B cell (primary cell): ENCODE data around the gene FBXO24. TPM values are rescaled to one million over a fixed set of nuclear protein-coding genes. Genes with fewer than 3 reads are reported as not detected.

Experiments used
- ATAC-seq: fragments of 200-7000 bp; cut with Tn5 transposase; one replicate; pipeline ENCODE4 v1.10.0; 2021; ENCODE audit warnings: low read depth, mild to moderate bottlenecking, moderate number of reproducible peaks, moderate library complexity
- CTCF ChIA-PET: fragments of 350-600 bp; sonication (Branson Sonifier 250); formaldehyde crosslinking; loops from one replicate; lab custom pipeline; 2021; ENCODE audit warnings: antibody characterized with exemption, inconsistent platforms; lab: Charles Lee
- POLR2A ChIA-PET: fragments of 350-600 bp; sonication (Branson Sonifier 250); formaldehyde crosslinking; loops from one replicate; lab custom pipeline; 2021; ENCODE audit warnings: antibody characterized with exemption; lab: Charles Lee
- DNase-seq: peaks from one replicate; pipeline ENCODE4 v3.0.0; 2013
- H2AFZ ChIP-seq: 2 replicates; pipeline ENCODE4 v1.6.1; 2012; ENCODE audit warnings: mild to moderate bottlenecking, low read depth, low read length; ENCODE audit not compliant: insufficient read depth, poor library complexity, severe bottlenecking
- H3K27ac ChIP-seq, 2 donors: 1 replicate in 1 of 2; 2 replicates in 1 of 2; pipeline ENCODE4 v1.5.1; 2012 to 2013; ENCODE audit warnings: low read length in 2 of 2, mild to moderate bottlenecking in 2 of 2, moderate library complexity in 1 of 2
- H3K27me3 ChIP-seq, 4 experiments: fragments of 200-600 bp in 1 of 4; sonication (generic) in 1 of 4; replicated peaks in 1 of 4; 1 replicate in 2 of 4; 2 replicates in 2 of 4; pipeline versions ENCODE4 v1.6.1 to v1.7.0; 2013 to 2016; ENCODE audit warnings: low read length in 3 of 4, mild to moderate bottlenecking in 2 of 4, mixed read lengths in 1 of 4, moderate library complexity in 1 of 4; ENCODE audit not compliant: insufficient read depth in 4 of 4, control insufficient read depth in 3 of 4; ENCODE audit errors: control extremely low read depth in 1 of 4
- H3K36me3 ChIP-seq, 2 experiments: replicated peaks in 1 of 2; 1 replicate in 1 of 2; 2 replicates in 1 of 2; pipeline versions ENCODE4 v1.6.1 to v1.7.1; 2013; ENCODE audit warnings: low read length in 1 of 2; ENCODE audit not compliant: insufficient read depth in 2 of 2, control insufficient read depth in 1 of 2; ENCODE audit errors: control extremely low read depth in 1 of 2, extremely low read depth in 1 of 2
- H3K4me1 ChIP-seq, 2 donors: fragments of 200-600 bp in 1 of 2; sonication (generic) in 1 of 2; 1 replicate in 1 of 2; 2 replicates in 1 of 2; pipeline versions ENCODE4 v1.5.1 to v1.6.1; 2013 to 2017; ENCODE audit warnings: low read length in 2 of 2; ENCODE audit not compliant: control insufficient read depth in 2 of 2, insufficient read depth in 2 of 2
- H3K4me2 ChIP-seq: replicated peaks from 2 replicates; pipeline ENCODE3; 2012; ENCODE audit warnings: mild to moderate bottlenecking, low read depth, low read length; ENCODE audit not compliant: poor library complexity, severe bottlenecking
- H3K4me3 ChIP-seq, 5 experiments: fragments of 200-600 bp in 1 of 5; sonication (generic) in 1 of 5; 1 replicate in 3 of 5; 2 replicates in 2 of 5; pipeline versions ENCODE4 v1.5.1 to v1.7.0; 2011 to 2016; ENCODE audit warnings: low read length in 4 of 5, mild to moderate bottlenecking in 4 of 5, low read depth in 2 of 5, control low read depth in 1 of 5, moderate library complexity in 1 of 5; ENCODE audit not compliant: insufficient read depth in 1 of 5; ENCODE audit errors: control extremely low read depth in 1 of 5, extremely low read depth in 1 of 5
- H3K79me2 ChIP-seq: fragments of 200-600 bp; sonication (generic); one replicate; pipeline ENCODE4 v1.6.0; 2016; ENCODE audit warnings: low read length; ENCODE audit not compliant: control insufficient read depth, insufficient read depth
- H3K9ac ChIP-seq: fragments of 200-600 bp; sonication (generic); 2 replicates; pipeline ENCODE4 v1.6.1; 2017; ENCODE audit warnings: mild to moderate bottlenecking, low read length, moderate library complexity
- H3K9me3 ChIP-seq, 3 donors: one replicate each; pipeline versions ENCODE4 v1.6.1 to v1.7.1; 2013; ENCODE audit warnings: low read length in 2 of 3; ENCODE audit not compliant: control insufficient read depth in 2 of 3, insufficient read depth in 1 of 3; ENCODE audit errors: control extremely low read depth in 1 of 3
- H4K20me1 ChIP-seq: 2 replicates; pipeline ENCODE4 v1.6.0; 2012; ENCODE audit warnings: mild to moderate bottlenecking, low read length; ENCODE audit not compliant: insufficient read depth, control insufficient read depth, poor library complexity, severe bottlenecking
- H3K27ac Mint-ChIP-seq: one replicate; pipeline ENCODE4 v1.8.0; 2021; ENCODE audit warnings: mixed read lengths
- H3K27me3 Mint-ChIP-seq: one replicate; pipeline ENCODE4 v1.8.0; 2021; ENCODE audit warnings: mixed read lengths
- H3K4me1 Mint-ChIP-seq: one replicate; pipeline ENCODE4 v1.8.0; 2021; ENCODE audit warnings: mixed read lengths
- H3K4me3 Mint-ChIP-seq: one replicate; pipeline ENCODE4 v1.8.0; 2021; ENCODE audit warnings: mixed read lengths
- H3K9me3 Mint-ChIP-seq: one replicate; pipeline ENCODE4 v1.8.0; 2022; ENCODE audit warnings: mixed read lengths; ENCODE audit not compliant: insufficient read depth
- CTCF ChIP-seq: fragments of 200-600 bp; IDR thresholded peaks from one replicate; pipeline ENCODE4 v1.8.0; 2022; ENCODE audit warnings: antibody characterized with exemption, mild to moderate bottlenecking
- EZH2 ChIP-seq: IDR thresholded peaks from 2 replicates; pipeline ENCODE4 v1.6.1; 2012; ENCODE audit warnings: borderline replicate concordance, low read depth, mild to moderate bottlenecking, moderate library complexity, low read length; ENCODE audit not compliant: insufficient read depth, poor library complexity, severe bottlenecking
- WGBS: methylation state at CpG from one replicate; pipeline ENCODE4 v1.1.5; 2013; ENCODE audit warnings: missing lambda C conversion rate; ENCODE audit not compliant: insufficient coverage; 5-methylcytosine and 5-hydroxymethylcytosine counted together
- intact Hi-C: fragments of 100-400 bp; cut with micrococcal nuclease; formaldehyde crosslinking; loops from one replicate; pipeline ENCODE4 v1.10.0; 2022
- polyA plus RNA-seq: library from polyadenylated mRNA; depleted of rRNA; stranded (reverse); fragments of >200 nt; gene quantifications from 2 replicates; pipeline ENCODE4 v1.2.3, GENCODE V29; 2012
- total RNA-seq, 2 donors: library from RNA; stranded (reverse); fragments of 120-200 nt in 1 of 2; gene quantifications; 1 replicate in 1 of 2; 2 replicates in 1 of 2; pipeline versions ENCODE4 v1.2.3 to v1.2.4, GENCODE V29; 2013 to 2022

FBXO24 gene
- total and polyA plus RNA-seq, 2 donors (not counting 1 experiment from before 2014, with no cell fraction given) = 1.2 to 1.6 TPM

GRCh38 chr7:100584054-100584682 lies 2.0 kb upstream of the FBXO24 start:
- no peaks in the 10 kb centered on the region for H3K27me3 Mint-ChIP-seq
- H3K27me3 ChIP-seq = no peaks in the 10 kb centered on the region
- H3K27ac Mint-ChIP-seq = peak overlapping the region; percentile 99
- H3K9me3 Mint-ChIP-seq = no peaks in the 10 kb centered on the region
- H3K9me3 ChIP-seq = no peaks in the 10 kb centered on the region
- peak overlapping the region; percentile 94 to 97 for H3K27ac ChIP-seq
- TF ChIP-seq EZH2 (no peak), CTCF (no peak)
- peak overlapping the region; percentile 82 for H3K9ac ChIP-seq
- ATAC-seq (no peak), DNase-seq (no peak)
- ChIA-PET POLR2A (interaction anchor here (0.6 to 3.1 kb wide), 16 partner anchors 14 to 436 kb away, joined by 3 to 26 read pairs (median 4); partner anchors contain the start of genes AGFG2, LAMTOR4, MEPCE and MOSPD3), CTCF (interaction anchor here (0.7 to 11.1 kb wide), 10 partner anchors 13 to 269 kb away, joined by 3 to 226 read pairs (median 4); partner anchors contain the start of genes MOSPD3, POP7 and SLC12A9)
- peaks cover 52% of the 10 kb centered on the region for H4K20me1 ChIP-seq
- H3K4me3 ChIP-seq = peak overlapping the region; percentile 82 to 93 (median 85)
- peaks cover 0 to 38% of the 10 kb centered on the region in 2 experiments for H3K36me3 ChIP-seq
- peaks cover 46% of the 10 kb centered on the region for H3K4me1 Mint-ChIP-seq
- H2AFZ ChIP-seq = peak overlapping the region; percentile 57
- H3K79me2 ChIP-seq = peaks cover 53% of the 10 kb centered on the region
- peak overlapping the region; percentile 98 for H3K4me3 Mint-ChIP-seq
- peak overlapping the region; percentile 92 for H3K4me2 ChIP-seq
- intact Hi-C loops = no loop called here
- peaks cover 27 to 38% of the 10 kb centered on the region in 2 donors for H3K4me1 ChIP-seq
- WGBS = 0% methylated on average over 6 of the region's 15 CpGs
